NCI-H128 (cell line): ENCODE data around the gene LIPI.
"Not testable (repeated sequence)": the region's sequence is repeated elsewhere in the genome, so short reads cannot be mapped to it uniquely, and the experiment has no call there.

ENCODE experiments used
- DNase-seq: peaks from one replicate; lab custom pipeline; 2025; ENCODE audit not compliant: unreplicated experiment; lab: John Stamatoyannopoulos, UW

The LIPI gene

GRCh38 chr21:14119038-14119437, 91.7 kb downstream of the LIPI start:
- no peak for DNase-seq

GRCh38 chr21:14116080-14116481, 94.7 kb downstream of the LIPI start:
- no peak for DNase-seq

DNA sequence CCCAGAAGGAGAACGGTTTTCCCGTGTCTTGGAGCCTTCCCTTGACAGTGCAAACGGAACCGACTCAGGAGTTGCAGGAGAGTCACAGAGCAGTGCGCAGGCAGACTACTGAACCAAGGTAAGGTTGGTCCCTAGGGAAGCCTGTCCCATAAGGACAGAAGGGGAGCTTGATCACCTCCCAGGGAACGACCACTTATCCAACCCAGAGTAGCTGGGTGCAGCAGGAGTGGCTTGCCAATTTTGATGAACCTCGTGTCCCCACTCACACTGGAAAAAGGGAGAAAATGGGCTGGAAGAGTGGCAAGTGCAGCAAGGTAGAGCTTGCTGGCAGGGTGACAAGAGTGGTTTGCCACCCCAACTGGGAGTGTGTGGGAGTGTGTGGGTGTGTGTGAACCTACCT, 95.1 kb downstream of the LIPI start:
- DNase-seq, result no peak

DNA sequence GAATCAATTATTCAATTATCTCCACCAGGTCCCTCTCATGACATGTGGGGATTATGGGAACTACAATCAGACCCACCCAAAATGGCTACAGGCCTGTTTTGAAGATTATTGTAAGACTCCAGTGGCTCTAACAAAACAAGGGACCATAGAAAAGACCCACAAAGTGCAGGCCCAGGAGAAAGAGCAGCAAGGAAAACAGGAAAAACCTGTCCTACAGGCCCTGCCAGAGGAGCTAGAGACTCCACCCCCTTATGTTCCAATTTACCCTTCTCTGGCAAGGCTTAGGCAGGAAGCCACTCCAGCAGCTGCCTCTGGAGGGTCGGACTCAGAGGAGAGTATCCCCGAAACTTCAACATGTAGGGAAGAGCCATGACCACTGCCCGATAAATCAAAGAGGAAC, 96.5 kb downstream of the LIPI start:
- no peak for DNase-seq

DNA sequence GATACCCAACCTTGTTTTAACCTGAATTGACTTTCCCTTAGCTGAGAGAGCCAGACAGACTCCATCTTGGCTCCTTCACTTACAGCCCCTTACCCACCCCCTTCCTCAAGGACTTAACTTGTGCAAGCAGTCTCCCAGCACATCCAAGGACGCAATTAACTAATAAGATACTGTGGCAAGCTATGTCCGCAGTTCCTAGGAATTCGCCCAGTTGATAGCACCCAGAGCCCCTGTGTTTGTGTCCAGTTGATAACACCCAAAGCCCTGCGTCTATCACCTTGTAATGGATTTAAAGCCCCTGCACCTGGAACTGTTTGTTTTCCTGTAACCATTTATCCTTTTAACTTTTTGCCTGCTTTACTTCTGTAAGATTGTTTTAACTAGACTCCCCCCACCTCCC, 106.2 kb downstream of the LIPI start:
- DNase-seq, result not testable (repeated sequence)

GRCh38 chr21:14099570-14099969, 111.2 kb downstream of the LIPI start:
- no peak for DNase-seq

DNA sequence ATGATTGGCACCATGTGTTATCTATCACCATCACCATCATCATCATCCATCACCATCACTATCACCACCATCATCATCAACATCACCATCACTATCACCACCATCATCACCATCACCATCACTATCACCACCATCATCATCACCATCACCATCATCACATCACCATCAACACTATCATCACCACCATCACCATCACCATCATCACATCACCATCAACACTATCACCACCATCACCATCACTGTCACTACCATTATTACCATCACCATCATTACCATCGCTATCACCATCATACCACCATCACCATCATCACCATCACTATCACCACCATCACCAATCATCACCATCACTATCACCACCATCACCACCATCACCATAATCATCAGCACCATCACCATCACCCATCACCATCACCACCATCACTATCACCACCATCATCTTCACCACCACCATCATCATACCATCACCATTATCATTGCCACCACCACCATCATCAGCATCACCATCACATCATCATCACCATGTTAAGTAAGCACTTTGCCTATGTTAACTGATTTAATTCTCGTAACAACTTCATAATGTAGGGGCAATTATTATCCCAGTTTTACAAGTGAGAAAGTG, 112.8 kb downstream of the LIPI start:
- DNase-seq, result no peak

GRCh38 chr21:14096577-14096976, 114.2 kb downstream of the LIPI start:
- DNase-seq, result no peak

GRCh38 chr21:14096172-14096571, 114.6 kb downstream of the LIPI start:
- DNase-seq, result no peak

- DNase-seq, result no peak
These were observed 115.7 kb downstream of the LIPI start for GRCh38 chr21:14095056-14095455.

DNA sequence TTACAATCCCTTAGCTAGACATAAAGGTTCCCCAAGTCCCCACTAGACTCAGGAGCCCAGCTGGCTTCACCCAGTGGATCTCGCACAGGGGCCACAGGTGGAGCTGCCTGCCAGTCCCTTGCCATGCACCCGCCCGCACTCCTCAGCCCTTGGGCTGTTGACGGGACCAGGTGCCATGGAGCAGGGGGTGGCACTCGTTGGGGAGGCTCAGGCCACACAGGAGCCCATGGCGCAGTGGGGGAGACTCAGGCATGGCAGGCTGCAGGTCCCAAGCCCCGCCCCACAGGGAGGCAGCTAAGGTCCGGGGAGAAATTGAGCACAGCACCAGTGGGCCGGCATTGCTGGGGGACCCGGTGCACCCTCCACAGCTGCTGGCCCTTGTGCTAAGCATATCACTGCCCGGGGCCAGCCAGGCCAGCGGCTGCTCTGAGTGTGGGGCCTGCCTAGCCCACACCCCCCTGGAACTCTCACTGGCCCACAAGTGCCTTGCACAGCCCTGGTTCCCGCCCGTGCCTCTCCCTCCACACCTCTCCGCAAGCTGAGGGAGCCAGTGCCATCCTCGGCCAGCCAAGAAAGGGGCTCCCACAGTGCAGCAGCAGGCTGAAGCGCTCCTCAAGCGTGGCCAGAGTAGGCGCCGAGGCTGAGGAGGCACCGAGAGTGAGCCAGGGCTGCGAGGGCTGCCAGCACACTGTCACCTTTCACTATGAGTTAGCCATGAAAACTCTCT, 117.8 kb downstream of the LIPI start:
- no peak for DNase-seq

GRCh38 chr21:14090184-14090583, 120.6 kb downstream of the LIPI start:
- not testable (repeated sequence) for DNase-seq

DNA sequence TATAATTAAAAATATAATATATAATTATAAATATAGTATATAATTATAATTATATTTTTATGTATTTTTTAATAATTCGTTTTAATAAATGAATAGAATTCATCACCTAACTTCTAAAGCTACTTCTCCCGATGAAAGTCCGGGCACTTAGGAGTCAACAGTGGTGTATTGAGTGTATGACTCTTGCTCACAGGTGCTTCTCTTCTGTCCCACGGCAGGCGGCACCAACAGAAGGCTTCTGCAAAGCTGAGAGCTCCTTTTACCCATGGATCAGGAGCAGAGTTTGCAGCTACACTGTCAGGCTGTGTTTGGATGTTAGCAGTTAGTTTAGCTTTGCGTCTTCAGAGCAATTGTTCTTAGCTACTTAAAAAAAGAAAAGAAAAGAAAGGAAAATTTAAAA, 122.4 kb downstream of the LIPI start:
- DNase-seq, result no peak

DNA sequence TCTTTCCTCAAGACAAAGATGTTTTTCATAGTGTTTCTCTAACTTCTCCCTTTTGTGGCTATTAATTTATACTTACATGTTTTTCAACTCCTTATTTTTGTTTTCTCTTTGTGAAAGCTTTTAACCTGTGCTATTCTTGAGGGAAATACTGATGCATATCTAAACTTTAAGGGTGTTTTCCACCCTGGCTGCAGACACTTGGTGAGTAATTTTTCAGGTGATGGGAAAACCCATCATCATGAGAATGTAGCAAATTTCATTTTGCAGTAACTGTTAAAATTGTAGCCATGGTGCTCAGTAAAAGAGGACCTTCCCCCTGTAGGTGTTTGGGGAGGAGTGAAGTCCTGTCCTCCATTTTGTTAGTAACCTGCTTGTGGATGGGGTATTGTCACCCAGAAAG, 124.2 kb downstream of the LIPI start:
- no peak for DNase-seq

GRCh38 chr21:14084701-14085100, 126.1 kb downstream of the LIPI start:
- no peak for DNase-seq

- no peak for DNase-seq
These were observed 126.7 kb downstream of the LIPI start for GRCh38 chr21:14084068-14084501.

GRCh38 chr21:14080764-14081096, 130.0 kb downstream of the LIPI start:
- DNase-seq, result no peak

DNA sequence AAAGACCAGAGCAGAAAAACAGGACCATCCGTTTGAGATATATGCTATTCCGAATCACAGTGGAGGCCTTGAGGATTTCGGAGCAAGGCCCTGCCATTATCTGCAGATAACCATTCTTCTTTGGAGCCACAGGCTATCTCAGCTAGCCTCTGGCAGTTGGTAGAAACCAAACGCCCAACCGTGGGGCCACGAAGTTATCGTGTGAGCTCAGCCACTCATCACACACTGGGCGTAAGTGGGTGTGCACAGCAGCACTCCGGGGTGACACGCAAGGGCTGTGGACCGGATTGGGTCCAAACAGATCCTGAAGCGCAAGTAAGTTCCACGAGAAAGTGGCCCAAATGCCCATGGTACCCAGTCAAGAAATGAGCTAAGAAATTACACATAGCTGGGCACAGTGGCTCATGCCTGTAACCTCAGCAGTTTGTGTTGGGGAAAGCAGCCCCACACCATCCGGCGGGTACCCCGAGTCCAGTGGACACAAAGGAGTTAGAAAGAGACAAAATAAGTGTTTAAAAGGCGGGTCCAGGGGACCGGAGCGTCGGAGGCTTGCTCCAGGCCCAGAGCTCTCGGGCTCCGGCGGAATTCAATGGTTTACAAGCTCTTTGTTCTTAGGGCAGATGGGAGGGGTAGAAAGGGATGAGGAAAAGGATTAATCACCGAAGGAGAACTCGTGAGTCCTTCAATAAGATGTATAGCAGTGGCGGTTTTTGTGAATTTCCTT, 130.6 kb downstream of the LIPI start:
- no peak for DNase-seq

DNA sequence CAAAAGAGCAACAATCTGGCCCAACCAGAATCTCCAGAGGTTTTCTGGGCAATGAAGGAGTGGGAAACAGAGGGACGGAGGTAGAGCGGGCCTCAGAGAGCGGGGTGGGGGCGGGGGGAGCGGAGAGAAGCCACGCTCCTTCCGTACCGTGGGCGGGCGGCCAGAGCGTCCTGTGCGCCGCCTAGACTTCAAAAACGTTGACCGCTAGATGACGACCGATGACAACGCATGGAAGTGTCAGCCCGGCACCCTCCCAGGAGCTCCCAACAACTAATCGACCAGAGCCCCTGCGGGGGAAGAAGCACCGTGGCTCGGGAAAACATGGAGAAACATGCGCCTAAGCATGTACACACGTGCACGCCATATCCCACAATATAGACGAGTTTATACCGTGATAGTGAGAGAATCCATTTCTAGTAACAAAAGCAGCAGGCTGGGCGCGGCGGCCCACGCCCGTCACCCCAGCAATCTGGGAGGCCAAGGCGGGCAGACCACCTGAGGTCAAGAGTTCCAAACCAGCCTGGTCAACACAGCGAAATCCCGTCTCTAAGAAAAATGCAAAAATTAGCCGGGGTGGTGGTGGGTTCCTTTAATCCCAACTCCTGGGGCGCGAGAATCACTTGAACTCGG, 131.9 kb downstream of the LIPI start:
- DNase-seq, result no peak

DNA sequence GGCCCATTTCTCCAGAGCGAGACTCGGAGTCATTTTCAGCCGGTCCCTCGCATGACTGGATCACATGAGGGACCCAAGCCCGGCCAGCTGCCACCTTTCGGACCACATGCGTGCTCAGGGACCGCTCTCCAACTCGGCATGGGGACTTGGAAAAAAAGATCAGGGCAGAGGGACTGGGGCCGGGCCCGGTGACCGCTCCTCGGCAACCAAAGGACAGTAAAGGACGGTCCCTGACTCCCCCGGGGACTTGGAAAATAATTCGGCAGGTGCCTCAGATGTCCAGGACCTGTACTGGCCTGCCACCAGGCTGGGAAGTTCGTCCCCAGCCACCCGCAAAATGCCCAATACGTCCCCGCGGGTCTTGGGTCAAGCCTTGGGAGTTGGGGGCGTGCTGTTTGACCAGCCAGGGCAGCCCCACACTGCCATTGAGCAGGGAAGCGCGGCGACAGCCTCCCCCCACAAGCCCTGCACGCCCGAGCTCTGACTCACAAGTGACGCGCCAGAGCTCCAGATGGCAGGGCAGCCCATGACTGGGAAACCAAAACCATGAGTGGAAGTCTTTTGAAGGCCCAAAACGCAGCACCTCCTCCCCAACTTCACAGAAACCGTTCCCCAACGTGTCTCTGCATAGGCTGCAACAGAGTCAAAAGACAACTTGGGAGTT, 134.5 kb downstream of the LIPI start:
- no peak for DNase-seq
